Omental fat pad (tissue), 4 donors: Measurements from ENCODE around the gene TIAM2. TPM values are rescaled to one million over a fixed set of nuclear protein-coding genes. Genes with fewer than 3 reads are reported as not detected.

Experiments
- ATAC-seq: fragments of 150-250 bp; one replicate; pipeline ENCODE4 v1.9.1; 2016; ENCODE audit warnings: mild to moderate bottlenecking, moderate library complexity; ENCODE audit not compliant: low FRiP score
- DNase-seq: peaks from one replicate; pipeline ENCODE4 v3.0.0-alpha.2; 2019; ENCODE audit warnings: low spot score
- total RNA-seq, 4 donors: library from RNA; depleted of rRNA; stranded (reverse); fragments of >200 nt; gene quantifications; one replicate each; pipeline ENCODE4 v1.1.0, GENCODE V29; 2016
- TF ChIP-seq, protein P1 (sequence below), 3 donors: fragments of 450-650 bp; IDR thresholded peaks; one replicate each; pipeline ENCODE4 v1.5.1; 2016 to 2017; ENCODE audit warnings: antibody characterized with exemption in 3 of 3, mild to moderate bottlenecking in 3 of 3, moderate library complexity in 2 of 3

The TIAM2 gene
- total RNA-seq, 4 donors from 2014 or later, result 4.8 to 10.6 (median 6.4) TPM

DNA sequence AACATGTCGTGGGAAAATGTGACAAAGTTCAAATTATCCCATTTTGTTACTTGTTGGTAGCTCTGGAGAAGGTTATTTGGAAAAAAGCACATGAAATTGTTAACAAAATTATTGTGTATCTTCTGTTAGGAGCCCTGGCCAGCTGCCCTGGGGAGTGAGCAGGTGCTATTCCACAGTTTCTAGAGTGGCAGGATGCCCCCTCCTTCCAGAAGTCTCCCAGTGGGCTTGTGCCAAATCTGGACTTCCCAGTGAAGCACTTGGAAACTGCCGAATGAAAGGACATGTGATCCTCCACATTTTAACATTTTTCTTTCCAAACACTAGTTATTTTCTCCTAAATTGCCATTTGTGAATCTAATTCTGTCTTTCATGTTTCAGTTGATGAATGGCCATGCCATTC, 201.8 kb downstream of the TIAM2 start:
- TF ChIP-seq, protein P1, sequence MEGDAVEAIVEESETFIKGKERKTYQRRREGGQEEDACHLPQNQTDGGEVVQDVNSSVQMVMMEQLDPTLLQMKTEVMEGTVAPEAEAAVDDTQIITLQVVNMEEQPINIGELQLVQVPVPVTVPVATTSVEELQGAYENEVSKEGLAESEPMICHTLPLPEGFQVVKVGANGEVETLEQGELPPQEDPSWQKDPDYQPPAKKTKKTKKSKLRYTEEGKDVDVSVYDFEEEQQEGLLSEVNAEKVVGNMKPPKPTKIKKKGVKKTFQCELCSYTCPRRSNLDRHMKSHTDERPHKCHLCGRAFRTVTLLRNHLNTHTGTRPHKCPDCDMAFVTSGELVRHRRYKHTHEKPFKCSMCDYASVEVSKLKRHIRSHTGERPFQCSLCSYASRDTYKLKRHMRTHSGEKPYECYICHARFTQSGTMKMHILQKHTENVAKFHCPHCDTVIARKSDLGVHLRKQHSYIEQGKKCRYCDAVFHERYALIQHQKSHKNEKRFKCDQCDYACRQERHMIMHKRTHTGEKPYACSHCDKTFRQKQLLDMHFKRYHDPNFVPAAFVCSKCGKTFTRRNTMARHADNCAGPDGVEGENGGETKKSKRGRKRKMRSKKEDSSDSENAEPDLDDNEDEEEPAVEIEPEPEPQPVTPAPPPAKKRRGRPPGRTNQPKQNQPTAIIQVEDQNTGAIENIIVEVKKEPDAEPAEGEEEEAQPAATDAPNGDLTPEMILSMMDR (IDR thresholded peaks at IDR 0.05), result no peak
- ATAC-seq (no peak), DNase-seq (no peak)

DNA sequence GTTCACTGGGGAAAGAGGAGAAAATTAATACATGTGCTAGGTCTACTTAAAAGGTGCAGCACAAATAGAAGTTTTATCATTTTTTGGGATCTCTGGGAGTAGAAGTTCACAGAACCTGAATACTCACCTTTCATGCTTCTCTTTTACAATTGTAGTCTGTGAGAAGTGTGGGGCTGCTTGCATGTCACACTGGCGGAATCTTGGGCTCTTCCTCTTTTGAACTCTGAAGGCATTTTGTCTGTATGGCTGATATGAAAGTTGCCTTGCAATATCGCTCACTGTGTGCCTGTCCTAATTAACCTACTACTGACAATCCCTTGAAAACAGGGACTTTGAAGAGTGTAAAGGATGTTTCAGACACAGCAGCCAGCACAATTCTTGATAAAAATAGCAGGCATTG, 202.8 kb downstream of the TIAM2 start:
- DNase-seq, result no peak
- TF ChIP-seq, protein P1 (IDR thresholded peaks at IDR 0.05), result no peak

GRCh38 chr6:155200012-155200411, 204.9 kb downstream of the TIAM2 start:
- TF ChIP-seq, protein P1 (IDR thresholded peaks at IDR 0.05), result no peak
- DNase-seq (no peak), ATAC-seq (no peak)

More for the DNA sequence above, 202.8 kb downstream of the TIAM2 start:
- no peak for ATAC-seq

DNA sequence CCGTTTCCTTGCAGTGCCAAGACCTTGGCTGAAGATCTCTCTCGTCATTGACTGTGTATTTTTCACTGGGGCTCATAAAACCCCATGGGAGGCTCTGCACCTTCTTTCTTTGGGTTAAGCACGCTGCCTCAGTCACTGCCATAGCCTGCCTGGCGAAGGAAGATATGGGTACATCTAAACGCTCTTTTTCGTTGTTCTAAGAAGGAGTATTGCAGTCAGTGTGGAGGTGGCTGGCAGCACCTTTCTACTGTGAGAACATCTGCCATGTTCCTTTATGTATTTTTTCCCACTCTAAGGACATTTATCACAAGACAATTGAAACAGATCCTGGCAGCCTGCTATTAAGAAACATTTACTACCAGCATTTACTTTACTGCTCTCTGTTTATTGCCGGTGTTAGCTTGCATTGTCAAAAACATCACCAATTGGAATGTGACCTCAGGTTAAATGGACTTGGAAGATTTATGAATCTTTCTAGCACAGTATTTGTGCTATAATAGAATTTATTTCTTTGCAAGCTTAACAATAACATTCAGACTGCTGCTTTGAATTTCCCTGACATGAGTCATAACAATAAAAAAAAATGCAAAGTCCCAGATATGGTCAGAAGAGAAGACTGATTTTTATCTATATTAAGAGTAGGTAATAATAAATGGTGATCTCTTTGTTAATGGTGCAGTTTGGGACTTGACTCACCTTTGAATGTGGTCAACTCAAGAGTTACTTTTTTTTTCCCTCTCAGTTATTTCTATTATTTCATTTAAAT, 206.5 kb downstream of the TIAM2 start:
- TF ChIP-seq, protein P1 (IDR thresholded peaks at IDR 0.05), result no peak
- no peak for DNase-seq
- no peak for ATAC-seq

DNA sequence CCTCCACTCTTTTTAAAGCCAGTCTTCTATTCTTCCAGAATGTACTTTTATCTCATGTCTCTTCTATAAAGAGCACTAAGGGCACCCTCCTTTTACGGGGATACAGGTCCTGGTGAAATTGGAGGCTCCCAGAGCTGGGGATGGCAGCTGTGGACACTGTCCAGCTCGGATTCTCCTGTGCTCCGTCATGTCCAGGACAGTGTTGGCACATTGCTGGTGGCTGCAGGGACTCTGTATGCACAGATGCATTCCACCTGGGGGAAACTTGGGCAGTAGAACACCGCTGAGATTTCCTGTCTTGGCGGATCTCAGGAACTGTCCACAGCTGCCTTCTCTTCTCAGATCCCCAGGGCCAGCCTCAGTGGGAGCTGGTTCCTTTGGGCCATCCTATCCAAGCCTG, 212.1 kb downstream of the TIAM2 start:
- TF ChIP-seq, protein P1 (IDR thresholded peaks at IDR 0.05), result no peak
- ATAC-seq, result no peak
- DNase-seq, result no peak

- no peak for DNase-seq
- TF ChIP-seq, protein P1 (IDR thresholded peaks at IDR 0.05), result no peak
- ATAC-seq, result no peak
These were observed 217.0 kb downstream of the TIAM2 start for GRCh38 chr6:155212106-155212505.
